Endothelial cell of umbilical vein (primary cell): ENCODE measurements around the gene GPR37L1. TPM values are rescaled to one million over a fixed set of nuclear protein-coding genes. Genes with fewer than 3 reads are reported as not detected.

Experiments used
- BruUV-seq: library from RNA; stranded (reverse); fragments of 400-500 nt; replicated peaks from 2 replicates; lab custom pipeline; 2021; lab: Mats Ljungman, UMichigan
- CTCF ChIA-PET: fragments of 300-600, 350-600 bp; sonication (Branson Sonifier 250); formaldehyde crosslinking; loops from one replicate; lab custom pipeline; 2021; ENCODE audit warnings: antibody characterized with exemption, inconsistent platforms; lab: Charles Lee
- POLR2A ChIA-PET: fragments of 300-600, 350-600 bp; sonication (Branson Sonifier 250); formaldehyde crosslinking; loops from one replicate; lab custom pipeline; 2021; ENCODE audit warnings: antibody characterized with exemption, inconsistent platforms; lab: Charles Lee
- DNase-seq: peaks from one replicate; pipeline ENCODE4 v3.0.0-alpha.2; 2011; ENCODE audit warnings: low read depth, low spot score
- FAIRE-seq: peaks from 2 replicates; lab custom pipeline; 2011; peaks lifted over from hg19 to GRCh38; lab: Jason Lieb, UNC
- H2AFZ ChIP-seq: 2 replicates; pipeline ENCODE4 v1.6.0; 2012; ENCODE audit warnings: low read depth, low read length, control low read depth, inconsistent platforms
- H3K27ac ChIP-seq: 2 replicates; pipeline ENCODE4 v1.5.1; 2011; ENCODE audit warnings: low read depth, mild to moderate bottlenecking, control low read depth, low read length, moderate library complexity; ENCODE audit not compliant: insufficient read depth
- H3K27me3 ChIP-seq, 2 experiments: 2 replicates each; pipeline versions ENCODE4 v1.6.0 to v1.6.1; 2011; ENCODE audit warnings: low read length in 2 of 2, mixed read lengths in 1 of 2; ENCODE audit not compliant: control insufficient read depth in 2 of 2, insufficient read depth in 2 of 2
- H3K36me3 ChIP-seq, 2 experiments: 2 replicates in 1 of 2; 3 replicates in 1 of 2; pipeline ENCODE4 v1.5.1; 2011; ENCODE audit warnings: low read length in 2 of 2, mild to moderate bottlenecking in 1 of 2, moderate library complexity in 1 of 2; ENCODE audit not compliant: control insufficient read depth in 2 of 2, insufficient read depth in 2 of 2; ENCODE audit errors: extremely low read depth in 1 of 2
- H3K4me1 ChIP-seq: 3 replicates; pipeline ENCODE4 v1.5.1; 2011; ENCODE audit warnings: mild to moderate bottlenecking, low read length; ENCODE audit not compliant: control insufficient read depth, insufficient read depth; ENCODE audit errors: extremely low read depth
- H3K4me2 ChIP-seq: 2 replicates; pipeline ENCODE4 v1.6.1; 2011; ENCODE audit warnings: low read length, control low read depth, mixed read lengths; ENCODE audit not compliant: insufficient read depth
- H3K4me3 ChIP-seq, 3 experiments: fragments of 200-600 bp in 1 of 3; sonication (generic), shearing (Covaris generic) in 1 of 3; replicated peaks in 1 of 3; 2 replicates each; pipeline ENCODE4 v1.5.1; 2011 to 2016; ENCODE audit warnings: control low read depth in 3 of 3, low read length in 3 of 3, mild to moderate bottlenecking in 2 of 3, inconsistent platforms in 1 of 3, low read depth in 1 of 3, moderate library complexity in 1 of 3; ENCODE audit not compliant: insufficient read depth in 1 of 3
- H3K79me2 ChIP-seq: 2 replicates; pipeline ENCODE4 v1.6.0; 2012; ENCODE audit warnings: low read length, inconsistent platforms; ENCODE audit not compliant: control insufficient read depth, insufficient read depth
- H3K9ac ChIP-seq: replicated peaks from 2 replicates; pipeline ENCODE3; 2011; ENCODE audit warnings: low read length, control low read depth; ENCODE audit not compliant: insufficient read depth; ENCODE audit errors: extremely low read depth
- H3K9me1 ChIP-seq: replicated peaks from 3 replicates; pipeline ENCODE4 v1.6.0; 2011; ENCODE audit warnings: mild to moderate bottlenecking, low read length; ENCODE audit not compliant: control insufficient read depth, insufficient read depth; ENCODE audit errors: extremely low read depth
- H3K9me3 ChIP-seq: replicated peaks from 2 replicates; pipeline ENCODE4 v1.5.1; 2012; ENCODE audit warnings: low read length, inconsistent platforms; ENCODE audit not compliant: control insufficient read depth, insufficient read depth
- H4K20me1 ChIP-seq: replicated peaks from 2 replicates; pipeline ENCODE3; 2011; ENCODE audit warnings: mild to moderate bottlenecking, low read length; ENCODE audit not compliant: control insufficient read depth, insufficient read depth; ENCODE audit errors: extremely low read depth
- EZH2 ChIP-seq: IDR thresholded peaks from 2 replicates; pipeline ENCODE4 v1.6.1; 2012; ENCODE audit warnings: borderline replicate concordance, low read depth, mild to moderate bottlenecking, moderate library complexity, low read length, inconsistent platforms; ENCODE audit not compliant: severe bottlenecking
- FOS ChIP-seq: IDR thresholded peaks from 2 replicates; pipeline ENCODE4 v1.6.1; 2011; ENCODE audit warnings: mild to moderate bottlenecking, low read length, moderate library complexity, borderline replicate concordance; ENCODE audit not compliant: insufficient read depth
- GATA2 ChIP-seq: IDR thresholded peaks from 2 replicates; pipeline ENCODE4 v1.7.0; 2011; ENCODE audit warnings: low read depth, mild to moderate bottlenecking, moderate library complexity, mixed read lengths, low read length; ENCODE audit not compliant: insufficient read length, insufficient read depth
- JUN ChIP-seq: IDR thresholded peaks from 2 replicates; pipeline ENCODE4 v1.6.1; 2011; ENCODE audit warnings: borderline replicate concordance, low read depth; ENCODE audit not compliant: insufficient read length, insufficient read depth
- POLR2A ChIP-seq: IDR thresholded peaks from 2 replicates; pipeline ENCODE4 v1.6.1; 2012; ENCODE audit warnings: low read depth, mild to moderate bottlenecking, control low read depth, low read length
- POLR2AphosphoS5 ChIP-seq: IDR thresholded peaks from 2 replicates; pipeline ENCODE4 v1.6.1; 2012; ENCODE audit warnings: low read depth, mild to moderate bottlenecking, control low read depth, low read length, moderate library complexity; ENCODE audit not compliant: insufficient read depth
- dilution Hi-C: fragments of 300-500 bp; cut with MboI; formaldehyde crosslinking; loops from one replicate; pipeline ENCODE4 v1.15.0; 2019; ENCODE audit warnings: low sequenced_read_pairs; ENCODE audit not compliant: extremely low pct_ligation_motif_present
- intact Hi-C: fragments of 100-400 bp; cut with micrococcal nuclease; formaldehyde crosslinking; loops from one replicate; pipeline ENCODE4 v1.10.0; 2022
- polyA plus RNA-seq, 4 experiments: library from polyadenylated mRNA; depleted of rRNA in 3 of 4; stranded (reverse) in 3 of 4; unstranded in 1 of 4; fragments of >200 nt; gene quantifications; 2 replicates each; pipeline versions ENCODE4 v1.2.1 to v1.2.3, GENCODE V29; 2011 to 2012; ENCODE audit warnings: missing spikeins in 1 of 4
- total RNA-seq: library from RNA; stranded (reverse); gene quantifications from 2 replicates; pipeline ENCODE4 v1.2.3, GENCODE V29; 2021
- TF ChIP-seq, protein P1 (sequence below): IDR thresholded peaks from 2 replicates; pipeline ENCODE4 v1.6.1; 2011; ENCODE audit not compliant: insufficient read depth, insufficient read length

Gene GPR37L1
- total and polyA plus RNA-seq, 2 donors (not counting 3 experiments of a cell fraction or from before 2014, with no cell fraction given), result not detected

DNA sequence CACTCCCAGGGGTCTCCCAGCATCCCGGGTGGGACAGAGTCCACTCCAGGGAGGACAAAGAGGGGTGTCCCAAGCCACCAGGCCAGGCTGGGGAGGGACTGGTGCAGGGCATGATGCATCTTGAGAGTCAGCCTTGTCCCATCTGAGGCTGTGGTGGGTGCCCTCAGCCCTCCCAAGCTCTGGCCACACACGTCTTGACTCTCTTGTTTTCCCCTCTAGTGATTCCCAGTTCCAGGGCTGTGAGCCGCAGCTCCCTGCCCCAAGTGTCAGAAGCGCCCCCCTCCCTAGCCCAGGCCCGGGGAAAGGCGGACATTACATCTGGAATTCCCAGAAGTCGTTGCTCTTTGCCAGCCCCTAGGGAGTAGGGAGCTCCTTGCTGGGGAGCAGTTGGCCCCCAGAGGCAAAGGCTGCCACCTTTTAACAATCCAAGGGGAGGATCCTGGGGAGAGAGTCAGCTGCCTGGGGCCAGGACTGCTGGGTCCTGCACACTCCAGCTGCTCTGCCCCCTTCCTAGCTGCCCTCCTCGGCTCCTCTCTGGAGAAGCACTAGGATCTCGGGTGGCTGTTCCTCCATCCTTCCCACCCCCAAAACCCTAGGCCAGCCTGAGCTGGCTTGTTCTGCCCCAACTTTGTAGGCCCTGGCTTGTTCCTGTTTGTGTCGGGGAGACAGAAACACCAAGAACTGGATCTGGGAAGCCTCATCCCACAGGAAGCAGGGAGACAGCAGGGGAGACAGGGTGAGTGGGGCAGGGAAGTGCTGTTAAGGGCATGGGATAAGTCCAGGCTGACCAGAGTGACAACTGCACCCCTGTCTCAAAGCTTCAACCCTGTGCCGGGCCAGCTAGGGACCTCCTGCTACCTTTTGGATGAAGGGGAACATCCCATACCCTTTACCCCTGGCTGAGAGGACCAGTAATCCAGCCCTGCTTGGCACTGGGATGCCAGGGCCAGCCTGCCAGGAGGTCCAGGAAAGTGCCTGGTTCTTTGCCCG, 40.9 kb downstream of the GPR37L1 start:
- ChIA-PET CTCF (interaction anchor here (1.4 to 1.7 kb wide), 3 partner anchors 9 to 25 kb away, joined by 4 to 8 read pairs (median 6); no protein-coding TSS in a partner anchor), POLR2A (no interaction called here)
- Histone ChIP-seq H3K9me1 (no peaks in the 10 kb centered on the region), H4K20me1 (no peaks in the 10 kb centered on the region), H3K4me2 (no peak overlapping the region), H3K9ac (no peak overlapping the region), H3K4me3 (no peak overlapping the region), H2AFZ (no peak overlapping the region), H3K9me3 (no peaks in the 10 kb centered on the region), H3K36me3 (no peaks in the 10 kb centered on the region), H3K4me1 (peaks cover 7% of the 10 kb centered on the region), H3K27ac (no peak overlapping the region), H3K27me3 (no peaks in the 10 kb centered on the region), H3K79me2 (no peaks in the 10 kb centered on the region)
- BruUV-seq, result no TSS peak
- no peak for TF ChIP-seq POLR2AphosphoS5
- no peak for TF ChIP-seq EZH2
- TF ChIP-seq POLR2A, result no peak
- TF ChIP-seq JUN, result no peak
- TF ChIP-seq, protein P1, sequence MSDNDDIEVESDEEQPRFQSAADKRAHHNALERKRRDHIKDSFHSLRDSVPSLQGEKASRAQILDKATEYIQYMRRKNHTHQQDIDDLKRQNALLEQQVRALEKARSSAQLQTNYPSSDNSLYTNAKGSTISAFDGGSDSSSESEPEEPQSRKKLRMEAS, result no peak
- no peak for TF ChIP-seq GATA2
- TF ChIP-seq FOS, result no peak
- DNase-seq, result no peak
- intact Hi-C loops (no loop called here), dilution Hi-C loops (no loop called here)
- FAIRE-seq, result no peak
